MM.1S (cell line): ENCODE data around the gene MANSC4.

Source experiments
- DNase-seq: peaks from one replicate; pipeline ENCODE4 v3.0.0-alpha.2; 2015
- H2AFZ ChIP-seq: fragments of 300-600 bp; sonication (generic); 2 replicates; pipeline ENCODE4 v1.6.0; 2016; ENCODE audit warnings: antibody characterized with exemption, low read length
- H3F3A ChIP-seq: fragments of 300-600 bp; sonication (generic); 2 replicates; pipeline ENCODE4 v1.6.1; 2016; ENCODE audit warnings: mild to moderate bottlenecking, antibody characterized with exemption, low read length, moderate library complexity, mixed read lengths; ENCODE audit not compliant: insufficient read depth
- H3K27ac ChIP-seq: fragments of 300-600 bp; sonication (generic); 2 replicates; pipeline ENCODE4 v1.5.1; 2016; ENCODE audit warnings: mild to moderate bottlenecking, low read length
- H3K27me3 ChIP-seq: fragments of 300-600 bp; sonication (generic); replicated peaks from 2 replicates; pipeline ENCODE4 v1.6.0; 2016; ENCODE audit warnings: low read length; ENCODE audit not compliant: insufficient read depth
- H3K36me3 ChIP-seq: fragments of 300-600 bp; sonication (generic); replicated peaks from 2 replicates; pipeline ENCODE4 v1.6.1; 2016; ENCODE audit warnings: mild to moderate bottlenecking, low read length, mixed read lengths; ENCODE audit not compliant: insufficient read depth
- H3K4me1 ChIP-seq: fragments of 300-600 bp; sonication (generic); 2 replicates; pipeline ENCODE4 v1.6.1; 2016; ENCODE audit warnings: low read length, mixed read lengths
- H3K4me2 ChIP-seq: fragments of 300-600 bp; sonication (generic); 2 replicates; pipeline ENCODE4 v1.6.0; 2016; ENCODE audit warnings: low read depth, low read length
- H3K4me3 ChIP-seq: fragments of 300-600 bp; sonication (generic); 2 replicates; pipeline ENCODE4 v1.5.1; 2016; ENCODE audit warnings: low read length, mixed read lengths
- H3K79me2 ChIP-seq: fragments of 300-600 bp; sonication (generic); 2 replicates; pipeline ENCODE4 v1.6.1; 2016; ENCODE audit warnings: mixed run types, low read length, mixed read lengths
- H3K9ac ChIP-seq: fragments of 300-600 bp; sonication (generic); 2 replicates; pipeline ENCODE4 v1.6.1; 2016; ENCODE audit warnings: low read length, mixed read lengths
- H3K9me2 ChIP-seq: fragments of 300-600 bp; sonication (generic); replicated peaks from 2 replicates; pipeline ENCODE4 v1.6.1; 2016; ENCODE audit warnings: mild to moderate bottlenecking, low read length, mixed read lengths; ENCODE audit not compliant: insufficient read depth
- H3K9me3 ChIP-seq: fragments of 300-600 bp; sonication (generic); replicated peaks from 2 replicates; pipeline ENCODE4 v1.6.1; 2016; ENCODE audit warnings: mild to moderate bottlenecking, low read length, mixed read lengths; ENCODE audit not compliant: insufficient read depth
- H4K20me1 ChIP-seq: fragments of 300-600 bp; sonication (generic); 2 replicates; pipeline ENCODE4 v1.6.1; 2016; ENCODE audit warnings: mild to moderate bottlenecking, low read length, moderate library complexity, mixed read lengths; ENCODE audit not compliant: insufficient read depth
- CTCF ChIP-seq: fragments of 300-600 bp; sonication (generic); IDR thresholded peaks from 2 replicates; pipeline ENCODE4 v1.5.1; 2016; ENCODE audit warnings: antibody characterized with exemption, low read length, mixed read lengths
- EZH2 ChIP-seq: fragments of 300-600 bp; sonication (generic); optimal IDR thresholded peaks from 2 replicates; pipeline ENCODE3; 2017; ENCODE audit warnings: low read depth, mild to moderate bottlenecking, antibody characterized with exemption, low read length, mixed read lengths
- EZH2phosphoT487 ChIP-seq: fragments of 300-600 bp; sonication (generic); IDR thresholded peaks from 2 replicates; pipeline ENCODE4 v1.6.1; 2018; ENCODE audit warnings: antibody characterized with exemption, low read length

Gene MANSC4

GRCh38 chr12:27730097-27730588 lies 49.9 kb downstream of the MANSC4 start:
- no peak overlapping the region for H3K27ac ChIP-seq
- H3K9me2 ChIP-seq: no peaks in the 10 kb centered on the region
- H3K36me3 ChIP-seq: peaks cover 5% of the 10 kb centered on the region; the same call in 1 of the 2 replicates
- H3F3A ChIP-seq: no peaks in the 10 kb centered on the region
- DNase-seq: no peak
- H3K9ac ChIP-seq: no peak overlapping the region
- H3K9me3 ChIP-seq: no peaks in the 10 kb centered on the region
- H4K20me1 ChIP-seq: no peaks in the 10 kb centered on the region
- peaks cover 12% of the 10 kb centered on the region; the same call in 1 of the 2 replicates for H3K79me2 ChIP-seq
- no peaks in the 10 kb centered on the region for H3K4me1 ChIP-seq
- H3K27me3 ChIP-seq: no peaks in the 10 kb centered on the region
- H3K4me2 ChIP-seq: no peak overlapping the region
- H2AFZ ChIP-seq: no peak overlapping the region
- TF ChIP-seq EZH2phosphoT487: no peak
- no peak overlapping the region for H3K4me3 ChIP-seq

- Histone ChIP-seq H3K4me2 (no peak overlapping the region), H3K79me2 (peaks cover 15% of the 10 kb centered on the region; the same call in 1 of the 2 replicates), H3K9me2 (no peaks in the 10 kb centered on the region), H3K4me1 (no peaks in the 10 kb centered on the region), H3K27me3 (no peaks in the 10 kb centered on the region), H3K36me3 (peaks cover 6% of the 10 kb centered on the region; the same call in 1 of the 2 replicates), H3K9me3 (no peaks in the 10 kb centered on the region), H2AFZ (no peak overlapping the region), H3K4me3 (no peak overlapping the region), H4K20me1 (peaks cover 5% of the 10 kb centered on the region; the same call in 1 of the 2 replicates), H3F3A (no peaks in the 10 kb centered on the region), H3K9ac (no peak overlapping the region), H3K27ac (no peak overlapping the region)
- TF ChIP-seq CTCF (no peak), EZH2 (no peak), EZH2phosphoT487 (no peak)
- DNase-seq: no peak
Observed at GRCh38 chr12:27723212-27723611, 56.8 kb downstream of the MANSC4 start.
